Hippocampal formation (tissue), 2 donors: Measurements from ENCODE around the gene DNAJA2.
A peak's percentile ranks its signal among the peaks of the same experiment; 100 is the strongest.

Source experiments
- DNase-seq, 2 donors: peaks; one replicate each; lab custom pipeline; 2025; lab: John Stamatoyannopoulos, UW

The DNAJA2 gene

DNA sequence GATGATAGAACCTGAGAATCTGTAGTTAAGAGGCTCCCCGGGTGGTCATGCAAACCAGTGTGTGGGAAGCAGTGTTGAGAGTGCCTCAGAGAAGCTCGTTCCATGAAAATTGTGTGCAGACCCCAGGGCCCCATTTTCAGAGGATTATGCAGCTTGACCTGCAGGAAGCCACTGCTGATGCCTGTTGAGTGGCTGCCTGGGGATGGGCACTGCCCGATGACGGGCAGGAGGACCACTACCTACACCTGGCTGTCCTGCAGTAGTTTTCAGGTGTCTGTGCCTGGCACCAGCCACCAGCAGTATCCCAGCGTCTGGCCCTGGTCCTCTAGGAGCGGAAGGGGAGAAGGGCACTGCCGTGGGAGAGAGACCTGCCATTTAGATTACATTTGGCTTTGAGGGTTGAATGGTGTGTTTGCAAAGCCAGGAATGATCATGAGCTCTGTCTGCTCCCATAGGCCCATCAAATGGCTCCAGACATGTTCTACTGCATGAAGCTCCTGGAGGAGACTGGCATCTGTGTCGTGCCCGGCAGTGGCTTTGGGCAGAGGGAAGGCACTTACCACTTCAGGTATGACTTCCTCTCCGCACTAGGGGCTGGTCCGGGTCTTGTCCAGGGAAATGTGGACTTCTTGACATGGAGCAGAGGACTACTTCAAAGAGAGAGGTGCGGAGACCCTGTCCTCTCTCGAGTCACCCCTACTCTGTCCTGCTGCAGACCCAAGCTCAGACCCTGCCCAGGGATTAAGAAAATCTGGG, 46.8 kb downstream of the DNAJA2 start:
- no peak for DNase-seq

GRCh38 chr16:46924402-46924801, 49.1 kb downstream of the DNAJA2 start:
- no peak for DNase-seq

DNA sequence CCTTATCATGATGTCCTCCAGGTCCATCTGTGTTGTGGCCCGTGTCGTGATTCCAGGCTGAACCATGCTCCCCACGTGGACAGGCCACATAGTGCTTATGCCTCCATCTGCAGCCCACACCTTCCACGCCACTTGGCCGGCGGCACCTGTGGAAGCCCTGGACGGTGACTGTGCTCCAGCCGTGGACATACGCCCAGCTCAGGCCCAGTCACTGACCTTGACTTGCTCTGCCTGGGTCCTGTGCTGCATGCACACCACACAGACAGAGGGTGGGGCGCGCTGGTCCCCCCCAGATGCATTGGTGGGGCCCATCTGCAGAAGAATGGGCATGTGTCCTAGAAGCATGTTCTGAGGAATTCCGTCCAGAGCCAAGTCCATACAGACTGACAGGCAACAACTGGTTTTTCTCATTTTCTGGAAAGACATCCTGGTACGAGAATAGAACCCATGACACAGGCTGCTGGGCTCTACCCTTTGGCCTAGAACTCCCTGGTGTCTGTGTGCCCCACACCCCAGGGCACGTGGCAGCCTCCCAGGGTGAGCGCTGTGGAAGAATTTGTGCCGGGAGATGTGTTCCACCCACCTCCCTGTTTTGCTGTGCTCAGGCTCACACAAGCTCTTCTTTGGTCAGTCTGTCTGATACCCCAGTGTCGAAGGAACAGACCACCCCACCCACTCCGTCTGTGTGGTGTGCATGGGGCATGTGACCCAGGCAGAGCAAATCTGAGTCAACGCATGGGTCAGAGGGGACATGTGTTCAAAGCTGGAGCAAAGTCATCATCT, 49.8 kb downstream of the DNAJA2 start:
- no peak for DNase-seq

DNA sequence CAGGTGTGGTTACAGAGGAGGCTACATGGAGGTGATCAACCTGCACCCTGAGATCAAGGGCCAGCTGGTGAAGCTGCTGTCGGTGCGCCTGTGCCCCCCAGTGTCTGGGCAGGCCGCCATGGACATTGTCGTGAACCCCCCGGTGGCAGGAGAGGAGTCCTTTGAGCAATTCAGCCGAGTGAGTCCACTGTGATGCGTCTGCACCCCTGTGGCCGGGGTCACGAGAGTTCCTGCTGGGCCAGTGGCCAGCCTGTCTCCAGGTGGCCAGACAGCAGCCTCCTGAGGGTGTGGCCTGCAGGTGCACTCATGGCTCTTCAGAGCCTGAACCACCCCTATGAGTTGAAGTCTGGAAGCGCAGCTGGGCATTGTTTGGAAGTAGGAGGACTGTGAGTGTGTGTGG, 51.2 kb downstream of the DNAJA2 start:
- DNase-seq, result no peak

GRCh38 chr16:46920402-46921068, 52.9 kb downstream of the DNAJA2 start:
- peak in 1 of 2 donors; percentile 14 for DNase-seq

DNA sequence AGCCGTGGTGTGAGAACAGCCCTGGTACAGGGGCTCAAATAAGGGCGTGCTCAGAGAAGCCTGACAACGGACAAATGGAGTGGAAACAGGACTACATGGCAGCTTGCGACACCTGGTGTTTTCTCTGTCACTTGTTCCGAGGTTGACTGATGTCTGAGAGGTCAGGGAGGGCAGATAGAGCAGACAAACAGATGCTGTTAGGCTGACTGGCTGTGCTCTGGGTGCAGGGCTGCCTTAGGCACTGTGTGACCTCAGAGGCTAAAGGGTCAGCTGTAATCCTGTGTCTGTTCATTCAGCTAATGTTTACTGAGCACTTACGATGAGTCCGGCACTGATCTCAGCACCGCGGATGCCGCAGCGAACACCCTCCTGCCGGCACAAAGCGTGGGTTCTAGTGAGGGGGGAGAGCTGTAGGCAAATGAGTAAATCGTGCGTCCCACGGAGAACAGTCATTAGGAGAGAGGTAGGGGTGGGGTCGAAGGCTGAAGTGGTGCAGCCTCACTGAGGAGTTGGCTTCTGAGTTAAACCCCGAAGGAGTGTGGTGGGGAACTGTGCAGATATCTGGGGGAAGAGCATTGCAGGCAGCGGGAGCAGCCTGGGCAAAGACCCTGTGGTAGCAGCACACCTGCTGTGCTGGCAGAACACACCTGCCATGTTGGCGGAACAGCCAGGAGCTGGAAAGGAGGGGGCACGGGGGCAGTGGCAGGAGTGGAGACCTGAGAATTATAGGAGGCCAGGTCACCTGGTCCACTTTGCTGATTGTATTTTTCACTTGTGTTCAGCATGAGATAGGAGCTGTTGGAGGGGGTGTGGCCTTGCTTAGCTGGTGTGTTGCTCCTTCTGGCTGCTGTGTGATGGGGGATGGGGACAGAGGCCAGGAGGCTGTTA, 54.3 kb downstream of the DNAJA2 start:
- peak in 1 of 2 donors; percentile 25 for DNase-seq

GRCh38 chr16:46918400-46918799, 55.1 kb downstream of the DNAJA2 start:
- DNase-seq, result no peak

GRCh38 chr16:46916980-46917379, 56.5 kb downstream of the DNAJA2 start:
- no peak for DNase-seq

DNA sequence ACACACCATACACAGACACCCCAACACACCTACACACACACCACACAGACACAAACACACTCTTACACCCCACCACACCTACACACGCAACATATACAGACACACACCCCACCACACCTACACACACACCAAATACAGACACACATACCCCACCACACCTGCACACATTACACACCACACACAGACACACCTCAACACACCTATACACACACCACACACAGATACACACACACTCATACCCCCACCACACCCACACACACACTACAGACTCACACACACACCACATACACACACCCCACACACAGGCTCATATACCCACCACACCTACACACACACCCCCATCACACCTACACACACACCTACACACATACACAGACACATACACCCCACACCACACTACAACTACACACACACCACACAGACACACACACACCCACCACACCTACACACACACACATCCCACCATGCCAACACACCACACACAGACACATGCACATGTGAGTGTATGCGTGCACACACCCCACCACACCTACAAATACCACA, 57.9 kb downstream of the DNAJA2 start:
- DNase-seq, result no peak

DNA sequence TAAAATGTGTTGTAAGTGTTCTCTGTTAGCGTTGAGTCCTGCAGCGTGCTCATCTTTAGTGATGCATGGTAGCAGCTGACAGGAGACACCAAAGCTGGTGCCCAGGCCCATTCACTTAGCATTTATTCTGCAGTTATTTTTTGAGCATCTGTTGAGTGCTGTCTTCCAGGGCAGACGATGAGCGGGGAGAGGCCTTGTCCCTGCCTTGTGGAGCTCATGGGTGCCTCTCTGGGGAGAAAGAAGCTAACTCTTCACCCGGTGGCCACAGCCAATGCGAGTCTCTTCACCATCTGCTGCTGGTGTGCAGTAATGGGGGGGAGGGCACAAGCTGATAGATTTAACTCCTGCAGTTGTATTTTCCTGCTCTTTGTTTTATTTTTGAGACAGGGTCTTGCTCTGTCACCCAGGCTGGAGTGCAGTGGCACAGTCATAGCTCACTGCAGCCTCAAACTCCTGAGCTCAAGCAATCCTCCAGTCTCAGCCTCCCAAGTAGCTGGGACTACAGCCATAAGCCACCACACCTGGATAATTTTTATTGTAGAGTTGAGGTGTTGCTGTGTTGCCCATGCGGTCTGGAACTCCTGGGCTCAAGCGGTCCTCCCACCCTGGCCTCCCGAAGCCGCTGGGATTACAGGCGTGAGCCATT, 58.8 kb downstream of the DNAJA2 start:
- DNase-seq, result no peak

GRCh38 chr16:46911650-46912049, 61.8 kb downstream of the DNAJA2 start:
- DNase-seq, result no peak

- peak; percentile 63 to 71 for DNase-seq
These were observed 62.4 kb downstream of the DNAJA2 start for GRCh38 chr16:46911038-46911437.

GRCh38 chr16:46908540-46909372, 64.7 kb downstream of the DNAJA2 start:
- DNase-seq, result peak; percentile 43 to 50

DNA sequence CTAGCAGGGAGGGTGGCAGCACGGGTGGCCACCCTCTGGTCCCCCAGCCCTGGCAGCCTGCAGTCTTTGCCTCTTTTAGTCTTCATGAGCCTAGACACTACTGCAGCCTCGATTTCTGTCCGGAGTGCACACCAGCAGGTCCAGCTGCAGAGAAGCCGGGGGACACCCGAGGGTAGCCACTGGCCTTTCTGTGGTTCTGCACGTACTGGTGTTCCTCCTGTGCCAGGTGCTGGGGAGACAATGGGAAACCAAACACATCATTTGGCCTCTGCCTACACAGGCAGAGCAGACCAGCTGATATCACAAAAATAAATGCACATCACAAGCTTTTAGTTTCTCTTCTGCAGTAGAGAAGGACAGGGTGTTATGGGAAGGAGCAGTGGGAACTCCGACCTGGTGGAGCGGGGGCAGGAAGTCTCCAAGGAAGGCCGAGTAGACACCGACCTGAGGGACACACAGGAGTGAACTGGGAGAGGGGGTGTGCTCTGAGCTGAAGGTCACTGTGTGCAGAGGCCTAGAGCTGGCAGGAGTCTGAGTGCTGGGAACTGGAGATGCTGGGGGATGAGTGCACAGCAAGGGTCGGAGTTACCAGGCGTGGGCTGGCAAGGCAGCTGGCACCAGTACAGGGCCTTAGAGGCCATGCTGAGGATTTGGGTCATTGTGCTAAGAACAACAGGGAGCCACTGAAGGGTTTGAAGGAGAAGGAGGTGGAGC, 66.3 kb downstream of the DNAJA2 start:
- DNase-seq, result no peak

DNA sequence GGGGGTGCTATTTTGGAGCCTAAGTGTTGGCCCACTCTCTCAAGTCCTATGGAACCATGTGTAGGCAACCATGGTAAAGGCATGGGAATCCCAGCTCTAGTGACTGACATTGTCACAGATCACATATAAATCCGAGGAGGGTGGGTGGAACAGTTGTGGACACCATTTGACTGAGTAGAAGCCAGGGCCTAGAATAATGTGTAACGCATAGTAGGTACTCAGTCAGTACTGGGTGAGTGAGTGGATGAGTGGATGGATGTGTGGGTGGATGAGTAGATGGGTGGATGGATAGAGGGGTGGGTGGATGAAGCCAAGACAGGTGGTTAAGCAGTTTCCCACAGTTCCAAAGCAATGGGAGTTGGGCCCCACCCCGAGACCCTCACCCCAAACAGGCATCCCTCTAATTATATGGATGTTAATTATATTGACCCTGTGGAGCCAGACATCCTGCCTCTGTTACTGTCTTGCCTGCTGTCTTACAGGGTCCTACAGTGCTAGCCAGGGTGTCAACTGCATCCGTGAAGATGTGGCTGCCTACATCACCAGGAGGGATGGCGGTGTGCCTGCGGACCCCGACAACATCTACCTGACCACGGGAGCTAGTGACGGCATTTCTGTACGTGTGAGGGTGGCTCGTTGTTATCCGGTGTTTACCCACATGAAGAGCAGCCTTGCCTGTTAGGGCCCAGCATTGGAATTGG, 67.0 kb downstream of the DNAJA2 start:
- DNase-seq, result no peak
